Activated CD4-positive, CD25-positive, alpha-beta regulatory T cell treated with anti-CD3 and anti-CD28 coated beads, Interleukin-2, amount 50 U/mL, for 16 hours (primary cell): ENCODE results near the gene STRADB.
"Not testable (repeated sequence)": the region's sequence is repeated elsewhere in the genome, so short reads cannot be mapped to it uniquely, and the experiment has no call there.

Experiments
- DNase-seq: peaks from one replicate; pipeline ENCODE4 v3.0.0-alpha.2; 2020; ENCODE audit warnings: low read depth, low spot score

The STRADB gene

GRCh38 chr2:201451292-201452057 lies at the start of gene STRADB, which contains the start of gene TRAK2:
TSS of gene STRADB (plus strand) at chr2:201451740. CDS start at chr2:201454841, 3,101 bp downstream.
TSS of gene TRAK2 (minus strand) at chr2:201451458. CDS start at chr2:201420507, 30,951 bp downstream.
- peak; percentile 92 for DNase-seq

- no peak for DNase-seq
Measured at GRCh38 chr2:201401815-201402214, 49.7 kb upstream of the STRADB start.

GRCh38 chr2:201402651-201403562 lies 48.6 kb upstream of the STRADB start:
- DNase-seq = no peak

DNA sequence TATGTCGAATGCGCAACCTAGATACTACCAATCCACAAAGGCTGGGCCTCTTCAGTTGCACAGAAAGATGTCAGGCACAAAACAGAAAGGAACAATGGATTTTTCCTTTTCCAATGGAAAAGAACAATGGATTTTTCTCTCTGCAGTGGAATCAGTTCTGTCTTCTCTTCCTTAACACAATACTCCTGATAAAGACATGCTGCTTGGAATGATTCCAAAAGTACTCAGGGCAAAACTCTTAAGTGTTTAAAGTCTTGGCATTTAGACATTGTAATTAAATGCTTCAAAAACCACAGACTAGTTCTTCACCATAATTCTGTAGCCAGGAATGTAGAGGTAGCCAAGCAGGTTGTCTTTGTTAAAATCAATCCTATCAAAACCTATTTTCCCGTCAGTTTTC lies 47.7 kb upstream of the STRADB start:
- DNase-seq = no peak

GRCh38 chr2:201404699-201405280 lies 46.8 kb upstream of the STRADB start:
- DNase-seq = no peak

DNA sequence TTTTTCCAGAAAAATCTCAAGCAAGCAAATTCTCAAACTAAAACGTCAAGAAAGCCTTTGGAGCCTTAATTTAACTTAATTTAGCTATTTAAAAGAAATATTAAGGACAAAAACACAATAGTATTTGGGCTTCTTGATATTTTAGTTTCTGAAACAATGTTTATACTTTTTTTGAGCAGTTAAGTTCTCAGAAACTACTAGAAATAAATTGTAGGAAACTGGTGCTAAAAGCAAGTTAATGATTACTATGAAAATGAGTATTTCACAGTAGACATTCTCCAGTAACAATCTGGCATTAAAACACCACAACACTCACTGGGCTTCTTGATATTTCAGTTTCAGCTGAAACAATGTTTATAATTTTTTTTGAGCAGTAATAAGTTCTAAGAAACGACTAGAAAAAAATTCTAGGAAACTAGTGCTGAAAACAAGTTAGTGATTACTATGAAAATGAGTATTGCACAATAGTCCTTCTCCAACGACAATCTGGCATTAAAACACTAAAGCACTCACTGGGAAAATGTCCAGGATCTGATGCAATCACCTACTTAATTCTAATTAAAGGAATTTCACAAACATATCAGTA lies 45.4 kb upstream of the STRADB start:
- no peak for DNase-seq

GRCh38 chr2:201407265-201407664 lies 44.3 kb upstream of the STRADB start:
- DNase-seq = no peak

- no peak for DNase-seq
Measured at GRCh38 chr2:201408931-201409330, 42.6 kb upstream of the STRADB start.

- no peak for DNase-seq
Measured at GRCh38 chr2:201411421-201411820, 40.1 kb upstream of the STRADB start.

DNA sequence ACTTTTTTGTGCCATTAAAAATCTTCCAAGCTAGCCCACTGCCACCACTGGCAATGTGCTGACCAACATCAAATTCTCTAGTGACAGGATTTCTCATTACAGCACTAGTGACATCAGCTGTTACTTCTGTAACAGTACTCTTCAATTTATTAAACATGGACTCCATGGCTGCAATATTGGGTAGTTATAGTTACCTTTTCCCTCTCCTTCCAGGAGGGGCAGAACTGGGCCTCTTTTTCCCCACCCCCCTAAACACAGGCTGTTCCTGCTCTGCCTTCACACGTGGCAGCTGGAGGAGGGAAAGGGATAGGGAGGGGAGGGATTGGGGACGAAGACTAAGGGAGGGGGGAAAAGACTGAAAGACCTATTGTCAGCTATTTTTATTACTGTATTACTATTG lies 38.4 kb upstream of the STRADB start:
- DNase-seq = no peak

DNA sequence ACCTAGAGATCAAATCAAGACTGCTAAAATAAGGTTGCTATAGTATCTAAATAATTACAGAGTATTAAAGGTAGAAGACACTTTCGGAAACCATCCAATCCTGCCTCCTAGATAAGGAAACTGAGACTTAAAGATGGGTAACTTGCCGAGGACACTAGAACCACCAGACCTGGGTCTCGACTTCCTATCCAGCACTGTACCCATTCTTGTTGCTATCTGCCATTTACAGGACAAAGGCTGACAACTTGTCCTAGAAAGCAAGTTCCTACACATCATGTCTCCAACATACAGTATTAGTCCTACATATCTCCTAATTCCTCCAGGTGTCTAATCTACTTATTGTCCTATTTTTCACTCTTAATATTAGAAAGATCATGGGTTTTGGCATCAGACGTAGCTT lies 38.0 kb upstream of the STRADB start:
- DNase-seq = no peak

DNA sequence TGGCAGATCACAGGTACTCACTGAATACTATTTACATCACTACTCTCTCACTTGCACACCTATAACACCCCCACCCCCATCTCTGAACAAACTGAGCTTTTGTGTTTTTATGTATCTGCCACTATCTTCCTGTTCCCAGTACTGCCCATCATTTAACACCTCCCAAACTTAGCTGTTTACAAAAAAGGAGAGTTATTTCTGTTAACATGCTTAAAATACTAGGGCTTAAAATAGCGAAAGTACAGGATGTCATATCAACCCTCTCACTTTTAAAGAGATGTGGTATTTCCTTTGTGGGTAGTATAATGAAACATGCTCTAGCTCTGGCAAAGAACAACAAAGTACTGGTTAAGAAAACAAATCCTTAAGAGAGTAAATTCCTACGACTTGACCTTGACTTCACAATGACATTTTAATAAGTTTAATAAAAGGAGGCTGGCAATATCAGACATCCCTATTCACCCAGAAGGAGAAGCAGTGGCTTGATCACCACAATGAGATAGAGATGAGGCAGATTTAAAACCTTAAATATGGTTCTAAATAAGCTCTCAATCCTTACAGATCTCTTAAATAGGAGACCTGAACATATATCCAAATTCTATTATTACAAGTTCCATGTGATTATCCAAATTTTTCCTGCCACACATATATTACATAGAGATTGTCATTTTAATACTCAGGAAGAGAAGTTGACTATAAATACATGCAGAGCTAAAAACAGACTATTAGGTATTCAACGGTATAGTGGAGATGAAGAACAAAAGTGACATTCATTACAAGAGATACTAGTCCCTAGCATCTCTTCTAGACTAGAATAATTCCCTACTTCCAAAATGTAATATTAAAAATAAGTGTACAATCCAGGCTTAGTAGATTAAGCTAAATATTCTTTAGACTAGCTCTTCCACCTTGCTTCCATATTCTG lies 37.2 kb upstream of the STRADB start:
- no peak for DNase-seq

DNA sequence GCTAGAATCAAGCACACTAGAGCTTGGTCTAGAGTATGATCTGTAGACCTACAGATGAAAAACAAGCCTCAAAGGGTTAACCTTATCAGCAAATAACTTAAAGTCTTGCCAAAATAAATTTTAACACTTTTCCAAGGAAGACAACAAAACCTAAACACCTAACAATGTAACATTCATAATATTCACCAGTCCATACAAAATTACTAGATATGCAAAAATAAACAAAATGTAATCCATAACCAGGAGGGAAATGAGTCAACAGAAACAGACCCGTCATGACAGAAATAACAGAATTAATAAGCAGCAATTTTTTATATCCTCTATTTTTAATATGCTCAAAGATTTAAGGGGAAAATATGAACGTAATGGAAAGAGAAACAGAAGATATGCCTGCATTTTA lies 36.4 kb upstream of the STRADB start:
- DNase-seq = no peak

DNA sequence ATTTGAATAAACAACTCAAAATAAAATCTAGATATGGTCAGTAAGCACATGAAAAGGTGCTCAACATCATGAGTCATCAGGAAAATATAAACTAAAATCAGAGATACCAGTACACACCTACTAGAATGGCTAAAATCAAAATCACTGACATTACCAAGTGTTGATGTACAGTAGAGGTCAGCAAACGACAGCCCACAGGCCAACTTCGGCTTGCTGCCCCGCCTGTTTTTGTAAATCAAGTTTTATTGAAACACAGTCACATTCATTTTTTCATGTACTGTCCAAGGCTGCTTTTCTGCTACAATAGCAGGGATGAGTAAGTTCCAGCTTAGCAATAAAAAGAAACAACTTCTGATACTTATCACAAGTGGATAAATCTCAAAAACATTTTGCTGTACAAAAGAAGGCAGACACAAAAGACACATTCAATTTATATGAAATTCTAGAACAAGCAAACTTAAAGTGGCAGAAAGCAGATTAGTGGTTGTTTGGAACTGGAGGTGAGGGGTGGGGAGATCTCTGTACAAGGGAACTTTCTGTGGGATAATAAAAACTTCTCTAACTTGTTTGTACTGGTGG lies 32.4 kb upstream of the STRADB start:
- DNase-seq = no peak

- DNase-seq = no peak
Measured at GRCh38 chr2:201419986-201420385, 31.6 kb upstream of the STRADB start.

GRCh38 chr2:201420442-201421113 lies 31.0 kb upstream of the STRADB start:
- DNase-seq = no peak

DNA sequence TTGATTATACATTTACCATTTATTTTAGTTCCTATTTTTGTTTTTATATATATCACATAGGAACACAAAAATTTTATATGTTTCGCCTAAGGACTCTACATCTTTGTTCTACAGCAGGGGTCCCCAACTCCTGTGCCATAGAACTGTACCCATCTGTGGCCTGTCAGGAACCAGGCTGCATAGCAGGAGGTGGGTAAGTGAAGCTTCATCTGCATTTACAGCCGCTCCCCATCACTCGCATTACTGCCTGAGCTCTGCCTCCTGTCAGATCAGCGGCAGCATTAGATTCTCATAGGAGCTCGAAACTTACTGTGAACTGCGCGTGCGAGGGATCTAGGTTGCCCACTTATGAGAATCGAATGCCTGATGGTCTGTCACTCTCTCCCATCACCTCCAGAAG lies 25.6 kb upstream of the STRADB start:
- no peak for DNase-seq

DNA sequence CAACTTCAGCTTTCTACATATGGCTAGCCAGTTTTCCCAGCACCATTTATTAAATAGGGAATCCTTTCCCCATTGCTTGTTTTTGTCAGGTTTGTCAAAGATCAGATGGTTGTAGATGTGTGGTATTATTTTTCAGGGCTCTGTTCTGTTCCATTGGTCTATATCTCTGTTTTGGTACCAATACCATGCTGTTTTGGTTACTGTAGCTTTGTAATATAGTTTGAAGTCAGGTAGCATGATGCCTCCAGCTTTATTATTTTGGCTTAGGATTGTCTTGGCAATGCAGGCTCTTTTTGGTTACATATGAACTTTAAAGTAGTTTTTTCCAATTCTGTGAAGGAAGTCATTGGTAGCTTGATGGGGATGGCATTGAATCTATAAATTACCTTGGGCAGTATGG lies 23.2 kb upstream of the STRADB start:
- DNase-seq = not testable (repeated sequence)

- not testable (repeated sequence) for DNase-seq
Measured at GRCh38 chr2:201429835-201430234, 21.7 kb upstream of the STRADB start.

GRCh38 chr2:201430322-201430721 lies 21.2 kb upstream of the STRADB start:
- not testable (repeated sequence) for DNase-seq
